Thoracic aorta (tissue), 2 donors: ENCODE data around the gene NRDE2. TPM values are rescaled to one million over a fixed set of nuclear protein-coding genes. Genes with fewer than 3 reads are reported as not detected.

Experiments used
- ATAC-seq: fragments of 150-250 bp; one replicate; pipeline ENCODE4 v1.8.0; 2017; ENCODE audit warnings: low read depth; ENCODE audit not compliant: insufficient number of reproducible peaks, low FRiP score
- DNase-seq: peaks from one replicate; pipeline ENCODE4 v3.0.0-alpha.2; 2020; ENCODE audit warnings: low spot score
- H3K27ac ChIP-seq, 2 donors: fragments of 200-600 bp; sonication (generic); 1 replicate in 1 of 2; 2 replicates in 1 of 2; pipeline ENCODE4 v1.5.1; 2016; ENCODE audit warnings: mild to moderate bottlenecking in 2 of 2, moderate library complexity in 2 of 2
- H3K27me3 ChIP-seq: fragments of 200-600 bp; sonication (generic); replicated peaks from 2 replicates; pipeline ENCODE4 v1.6.0; 2016; ENCODE audit warnings: mild to moderate bottlenecking; ENCODE audit not compliant: insufficient read depth
- H3K36me3 ChIP-seq: fragments of 200-600 bp; sonication (generic); one replicate; pipeline ENCODE4 v1.5.1; 2016
- H3K4me1 ChIP-seq, 2 donors: fragments of 200-600 bp; sonication (generic); 1 replicate in 1 of 2; 2 replicates in 1 of 2; pipeline versions ENCODE4 v1.5.1 to v1.6.0; 2016; ENCODE audit warnings: low read depth in 2 of 2, mild to moderate bottlenecking in 1 of 2; ENCODE audit not compliant: control insufficient read depth in 1 of 2
- H3K4me3 ChIP-seq: fragments of 200-600 bp; sonication (generic); 2 replicates; pipeline ENCODE4 v1.5.1; 2016; ENCODE audit warnings: mild to moderate bottlenecking
- H3K9me3 ChIP-seq: fragments of 200-600 bp; sonication (generic); 2 replicates; pipeline ENCODE4 v1.5.1; 2016
- CTCF ChIP-seq: fragments of 200-600 bp; sonication (generic); IDR thresholded peaks from one replicate; pipeline ENCODE4 v1.5.1; 2019; ENCODE audit warnings: antibody characterized with exemption
- total RNA-seq, 2 donors: library from RNA; depleted of rRNA; stranded (reverse); fragments of >200 nt; gene quantifications; one replicate each; pipeline versions ENCODE4 v1.1.0 to v1.2.3, GENCODE V29; 2016

The NRDE2 gene
- total RNA-seq, 2 donors from 2014 or later: 16.8 to 21.2 TPM

- Histone ChIP-seq H3K27me3 (no peaks in the 10 kb centered on the region), H3K4me3 (no peak overlapping the region), H3K9me3 (no peaks in the 10 kb centered on the region), H3K27ac (no peak overlapping the region), H3K36me3 (no peaks in the 10 kb centered on the region), H3K4me1 (no peaks in the 10 kb centered on the region)
- no peak for DNase-seq
- no peak for ATAC-seq
- no peak for TF ChIP-seq CTCF
These were observed 103.3 kb downstream of the NRDE2 start for GRCh38 chr14:90228478-90228877.

Other genes with a start within 250 kb of the NRDE2 start
- 100 to 1,000 TPM in 1 of 2 donors, 10 to 100 TPM in 1; 95.7 to 112 TPM for gene PSMC1, start 75.4 kb downstream of the NRDE2 start, total RNA-seq
- gene CALM1, start 65.1 kb upstream of the NRDE2 start, total RNA-seq: 100 to 1,000 TPM; 355 to 493 TPM